ENCODE measurements around the gene HCN1. TPM values are rescaled to one million over a fixed set of nuclear protein-coding genes. Genes with fewer than 3 reads are reported as not detected.

Gene HCN1
- total and polyA plus RNA-seq, 2 of the 4 experiments (the other 2 are of a cell fraction): not detected

DNA sequence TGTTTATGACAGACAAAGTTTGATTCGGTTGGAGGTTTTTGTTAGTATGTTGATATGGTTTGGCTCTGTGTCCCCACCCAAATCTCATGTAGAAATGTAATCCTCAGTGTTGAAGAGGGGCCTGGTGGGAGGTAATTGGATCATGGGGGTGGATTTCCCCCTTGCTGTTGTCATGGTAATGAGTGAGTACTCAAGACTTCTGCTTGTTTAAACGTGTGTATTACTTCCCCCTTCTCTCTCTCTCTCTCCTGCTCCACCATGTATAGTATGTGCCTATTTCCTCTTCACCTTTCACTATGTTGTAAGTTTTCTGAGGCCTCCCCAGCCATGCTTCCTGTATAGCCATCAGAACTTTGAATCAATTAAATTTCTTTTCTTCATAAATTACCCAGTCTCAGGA is 415.1 kb downstream of the HCN1 start:
- no peaks in the 10 kb centered on the region for H3K79me1 ChIP-seq (ENCODE audit: low read depth in 1 of 2, low read length in 2 of 2)
- no peak overlapping the region for H3K9ac ChIP-seq (ENCODE audit: low read depth, low read length)
- H3K4me3 ChIP-seq (ENCODE audit: insufficient read depth, low read depth, low read length): no peak overlapping the region
- in situ Hi-C loops (cut with MboI; ENCODE audit: low sequenced_read_pairs): no loop called here
- no peak overlapping the region for H3K56ac ChIP-seq (ENCODE audit: extremely low read depth, insufficient read depth, low read length)
- ChIA-PET CTCF (no interaction called here), POLR2A (ENCODE audit: unreplicated experiment) (no interaction called here)
- H3K9me3 ChIP-seq (ENCODE audit: control insufficient read depth, insufficient read depth, low read length): no peaks in the 10 kb centered on the region
- BruUV-seq (replicated peaks): no TSS peak
- H2AFZ ChIP-seq (replicated peaks; ENCODE audit: low read length, poor library complexity): no peak overlapping the region
- no peak overlapping the region for H2AK9ac ChIP-seq (replicated peaks; ENCODE audit: low read depth, low read length, poor library complexity)
- no peak overlapping the region for H3K4me2 ChIP-seq (ENCODE audit: low read depth, low read length)
- no peak overlapping the region for H2AK5ac ChIP-seq (ENCODE audit: low read depth, low read length)
- no peaks in the 10 kb centered on the region for H3K9me1 ChIP-seq (ENCODE audit: insufficient read depth, low read length)
- H4K8ac ChIP-seq (ENCODE audit: low read depth in 2 of 2, low read length in 2 of 2): no peak overlapping the region
- H2BK120ac ChIP-seq (ENCODE audit: low read depth, low read length): no peak overlapping the region
- H2BK20ac ChIP-seq (ENCODE audit: low read depth, low read length): no peak overlapping the region
- DNase-seq (no peak), ATAC-seq (ENCODE audit: low read depth) (no peak)
- H2BK15ac ChIP-seq (ENCODE audit: low read depth, low read length): no peak overlapping the region
- no peak overlapping the region for H3K23ac ChIP-seq (ENCODE audit: low read depth, low read length)
- no peak overlapping the region for H4K5ac ChIP-seq (ENCODE audit: low read depth, low read length)
- no peak overlapping the region for H3K14ac ChIP-seq (replicated peaks; ENCODE audit: low read depth, low read length)
- H3K4me1 ChIP-seq (ENCODE audit: control insufficient read depth, insufficient read depth, low read length): no peaks in the 10 kb centered on the region
- no peak for TF ChIP-seq NFE2L2 (IDR thresholded peaks at IDR 0.05; ENCODE audit: low read depth, low read length)
- TF ChIP-seq RFX5 (IDR thresholded peaks at IDR 0.05; ENCODE audit: low read depth, low read length): no peak
- TF ChIP-seq RAD21 (IDR thresholded peaks at IDR 0.05; ENCODE audit: low read length): no peak
- no peak for TF ChIP-seq CHD1 (IDR thresholded peaks at IDR 0.05; ENCODE audit: low read depth, low read length)
- TF ChIP-seq, protein P1, sequence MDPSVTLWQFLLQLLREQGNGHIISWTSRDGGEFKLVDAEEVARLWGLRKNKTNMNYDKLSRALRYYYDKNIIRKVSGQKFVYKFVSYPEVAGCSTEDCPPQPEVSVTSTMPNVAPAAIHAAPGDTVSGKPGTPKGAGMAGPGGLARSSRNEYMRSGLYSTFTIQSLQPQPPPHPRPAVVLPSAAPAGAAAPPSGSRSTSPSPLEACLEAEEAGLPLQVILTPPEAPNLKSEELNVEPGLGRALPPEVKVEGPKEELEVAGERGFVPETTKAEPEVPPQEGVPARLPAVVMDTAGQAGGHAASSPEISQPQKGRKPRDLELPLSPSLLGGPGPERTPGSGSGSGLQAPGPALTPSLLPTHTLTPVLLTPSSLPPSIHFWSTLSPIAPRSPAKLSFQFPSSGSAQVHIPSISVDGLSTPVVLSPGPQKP (IDR thresholded peaks at IDR 0.05; ENCODE audit: borderline replicate concordance, low read depth, low read length): no peak
- no peak for TF ChIP-seq FOS (IDR thresholded peaks at IDR 0.05; ENCODE audit: low read depth, low read length)
- no peak for TF ChIP-seq RCOR1 (IDR thresholded peaks at IDR 0.05; ENCODE audit: insufficient replicate concordance, low read length)
- TF ChIP-seq CEBPB (IDR thresholded peaks at IDR 0.05; ENCODE audit: low read depth, low read length): no peak
- TF ChIP-seq MXI1 (IDR thresholded peaks at IDR 0.05; ENCODE audit: borderline replicate concordance, low read depth, low read length): no peak
- no peak for TF ChIP-seq POLR2A (IDR thresholded peaks at IDR 0.05; ENCODE audit: low read depth, low read length)
- no peak for TF ChIP-seq SMC3 (IDR thresholded peaks at IDR 0.05; ENCODE audit: low read depth, low read length)
- TF ChIP-seq, protein P2, sequence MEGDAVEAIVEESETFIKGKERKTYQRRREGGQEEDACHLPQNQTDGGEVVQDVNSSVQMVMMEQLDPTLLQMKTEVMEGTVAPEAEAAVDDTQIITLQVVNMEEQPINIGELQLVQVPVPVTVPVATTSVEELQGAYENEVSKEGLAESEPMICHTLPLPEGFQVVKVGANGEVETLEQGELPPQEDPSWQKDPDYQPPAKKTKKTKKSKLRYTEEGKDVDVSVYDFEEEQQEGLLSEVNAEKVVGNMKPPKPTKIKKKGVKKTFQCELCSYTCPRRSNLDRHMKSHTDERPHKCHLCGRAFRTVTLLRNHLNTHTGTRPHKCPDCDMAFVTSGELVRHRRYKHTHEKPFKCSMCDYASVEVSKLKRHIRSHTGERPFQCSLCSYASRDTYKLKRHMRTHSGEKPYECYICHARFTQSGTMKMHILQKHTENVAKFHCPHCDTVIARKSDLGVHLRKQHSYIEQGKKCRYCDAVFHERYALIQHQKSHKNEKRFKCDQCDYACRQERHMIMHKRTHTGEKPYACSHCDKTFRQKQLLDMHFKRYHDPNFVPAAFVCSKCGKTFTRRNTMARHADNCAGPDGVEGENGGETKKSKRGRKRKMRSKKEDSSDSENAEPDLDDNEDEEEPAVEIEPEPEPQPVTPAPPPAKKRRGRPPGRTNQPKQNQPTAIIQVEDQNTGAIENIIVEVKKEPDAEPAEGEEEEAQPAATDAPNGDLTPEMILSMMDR (conservative IDR thresholded peaks at IDR 0.05; ENCODE audit: low read depth, low read length): no peak
- TF ChIP-seq BHLHE40 (IDR thresholded peaks at IDR 0.05; ENCODE audit: low read depth, low read length): no peak
- TF ChIP-seq, protein P3, sequence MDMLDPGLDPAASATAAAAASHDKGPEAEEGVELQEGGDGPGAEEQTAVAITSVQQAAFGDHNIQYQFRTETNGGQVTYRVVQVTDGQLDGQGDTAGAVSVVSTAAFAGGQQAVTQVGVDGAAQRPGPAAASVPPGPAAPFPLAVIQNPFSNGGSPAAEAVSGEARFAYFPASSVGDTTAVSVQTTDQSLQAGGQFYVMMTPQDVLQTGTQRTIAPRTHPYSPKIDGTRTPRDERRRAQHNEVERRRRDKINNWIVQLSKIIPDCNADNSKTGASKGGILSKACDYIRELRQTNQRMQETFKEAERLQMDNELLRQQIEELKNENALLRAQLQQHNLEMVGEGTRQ (IDR thresholded peaks at IDR 0.05; ENCODE audit: low read depth, low read length): no peak
- no peak for TF ChIP-seq MAFK (IDR thresholded peaks at IDR 0.05; ENCODE audit: low read depth, low read length)
- TF ChIP-seq MAZ (IDR thresholded peaks at IDR 0.05; ENCODE audit: borderline replicate concordance, low read depth, low read length): no peak
- H2BK5ac ChIP-seq (ENCODE audit: low read depth, low read length, poor library complexity, severe bottlenecking): no peak overlapping the region
- no peak overlapping the region for H3K4ac ChIP-seq (ENCODE audit: low read depth, low read length)
- dilution Hi-C loops (cut with HindIII; ENCODE audit: low sequenced_read_pairs, unreplicated experiment): no loop called here
- H3K27ac ChIP-seq (ENCODE audit: insufficient read depth, low read length): no peak overlapping the region
- H3K36me3 ChIP-seq (ENCODE audit: control insufficient read depth, insufficient read depth, low read length): no peaks in the 10 kb centered on the region
- intact Hi-C loops (cut with micrococcal nuclease): no loop called here
- no peaks in the 10 kb centered on the region for H4K20me1 ChIP-seq (ENCODE audit: insufficient read depth, low read length)
- H3K18ac ChIP-seq (ENCODE audit: low read depth, low read length): no peak overlapping the region
- no peaks in the 10 kb centered on the region for H3K27me3 ChIP-seq (ENCODE audit: control insufficient read depth, insufficient read depth, low read length)
- no CpG with 5 or more reads among the region's 2 CpGs for WGBS, 2 experiments (ENCODE audit: extremely low coverage in 2 of 2, insufficient read length in 1 of 2)
- H4K91ac ChIP-seq (ENCODE audit: insufficient read depth, low read depth, low read length): no peak overlapping the region

Data from IMR-90 (cell line).